ENCODE data around the gene TMEM270. TPM values are rescaled to one million over a fixed set of nuclear protein-coding genes. Genes with fewer than 3 reads are reported as not detected.

Gene TMEM270
- polyA plus RNA-seq, 3 donors = not detected

GRCh38 chr7:73861305-73861704, 346 bp downstream of the TMEM270 start:
- DNase-seq = no peak
- Mint-ChIP-seq H3K9me3 (peaks cover 0 to 4% (median 0%) of the 10 kb centered on the region in 7 donors), H3K4me3 (no peak overlapping the region), H3K36me3 (no peaks in the 10 kb centered on the region), H3K27me3 (ENCODE audit: low read depth in 3 of 3) (peaks cover 12 to 28% (median 24%) of the 10 kb centered on the region in 3 donors), H3K4me1 (no peaks in the 10 kb centered on the region), H3K27ac (no peak overlapping the region)
- H3K4me2 ChIP-seq (replicated peaks; ENCODE audit: extremely low read depth, low read length, poor library complexity, severe bottlenecking) = no peak overlapping the region
- TF ChIP-seq CTCF (IDR thresholded peaks at IDR 0.05) = no peak
- no peaks in the 10 kb centered on the region for H3K4me1 ChIP-seq (ENCODE audit: control insufficient read depth in 1 of 2, insufficient read depth in 2 of 2, low read length in 2 of 2)
- WGBS (ENCODE audit: insufficient coverage) = 100% methylated on average over 2 of the region's 12 CpGs
- no peaks in the 10 kb centered on the region for H3K9me3 ChIP-seq (replicated peaks in 1 of 2; ENCODE audit: control insufficient read depth in 1 of 2, insufficient read depth in 1 of 2, low read length in 2 of 2)
- H4K20me1 ChIP-seq (ENCODE audit: insufficient read depth, low read length) = no peaks in the 10 kb centered on the region
- H3K9ac ChIP-seq (ENCODE audit: insufficient read depth, low read length, poor library complexity, severe bottlenecking) = no peak overlapping the region
- peaks cover 0 to 2% of the 10 kb centered on the region in 2 donors for H3K27me3 ChIP-seq (ENCODE audit: control insufficient read depth in 2 of 2, insufficient read depth in 2 of 2, low read length in 2 of 2)
- H2AFZ ChIP-seq (ENCODE audit: insufficient read depth, low read depth, low read length, poor library complexity, severe bottlenecking) = no peak overlapping the region
- no peaks in the 10 kb centered on the region for H3K36me3 ChIP-seq (replicated peaks in 1 of 2; ENCODE audit: control insufficient read depth in 1 of 2, insufficient read depth in 2 of 2, low read length in 2 of 2)
- intact Hi-C loops (cut with micrococcal nuclease) = loop anchor here in 1 of 2 donors (5.0 kb wide), 1 partner anchor 34 kb away; no protein-coding TSS in a partner anchor
- H3K4me3 ChIP-seq (replicated peaks in 1 of 3; ENCODE audit: low read depth in 2 of 3, low read length in 3 of 3) = no peak overlapping the region
- no peak overlapping the region for H3K27ac ChIP-seq (ENCODE audit: low read depth in 1 of 2, low read length in 2 of 2)
- H3K79me2 ChIP-seq (ENCODE audit: insufficient read depth, low read length) = no peaks in the 10 kb centered on the region

GRCh38 chr7:73864981-73865711, 4.2 kb downstream of the TMEM270 start:
- Histone ChIP-seq H3K27ac (ENCODE audit: low read depth in 1 of 2, low read length in 2 of 2) (no peak overlapping the region), H3K27me3 (ENCODE audit: control insufficient read depth in 2 of 2, insufficient read depth in 2 of 2, low read length in 2 of 2) (no peaks in the 10 kb centered on the region), H3K36me3 (replicated peaks in 1 of 2; ENCODE audit: control insufficient read depth in 1 of 2, insufficient read depth in 2 of 2, low read length in 2 of 2) (no peaks in the 10 kb centered on the region), H3K9me3 (replicated peaks in 1 of 2; ENCODE audit: control insufficient read depth in 1 of 2, insufficient read depth in 1 of 2, low read length in 2 of 2) (no peaks in the 10 kb centered on the region), H4K20me1 (ENCODE audit: insufficient read depth, low read length) (no peaks in the 10 kb centered on the region), H3K79me2 (ENCODE audit: insufficient read depth, low read length) (no peaks in the 10 kb centered on the region), H2AFZ (ENCODE audit: insufficient read depth, low read depth, low read length, poor library complexity, severe bottlenecking) (no peak overlapping the region), H3K4me2 (replicated peaks; ENCODE audit: extremely low read depth, low read length, poor library complexity, severe bottlenecking) (no peak overlapping the region), H3K9ac (ENCODE audit: insufficient read depth, low read length, poor library complexity, severe bottlenecking) (no peak overlapping the region), H3K4me3 (replicated peaks in 1 of 3; ENCODE audit: low read depth in 2 of 3, low read length in 3 of 3) (no peak overlapping the region), H3K4me1 (ENCODE audit: control insufficient read depth in 1 of 2, insufficient read depth in 2 of 2, low read length in 2 of 2) (no peaks in the 10 kb centered on the region)
- Mint-ChIP-seq H3K4me3 (no peak overlapping the region), H3K27ac (no peak overlapping the region), H3K36me3 (no peaks in the 10 kb centered on the region), H3K9me3 (peaks cover 0 to 1% (median 0%) of the 10 kb centered on the region in 7 donors), H3K4me1 (no peaks in the 10 kb centered on the region), H3K27me3 (ENCODE audit: low read depth in 3 of 3) (peaks cover 2 to 10% (median 7%) of the 10 kb centered on the region in 3 donors)
- TF ChIP-seq CTCF (IDR thresholded peaks at IDR 0.05) = no peak
- intact Hi-C loops (cut with micrococcal nuclease) = loop anchor here in 1 of 2 donors (5.0 kb wide), 1 partner anchor 38 kb away; no protein-coding TSS in a partner anchor
- WGBS (ENCODE audit: insufficient coverage) = 93% methylated on average over 6 of the region's 8 CpGs
- no peak for DNase-seq

Measured in CD14-positive monocyte (primary cell).